Glomerular endothelial cell (primary cell): ENCODE results near the gene ATF7. TPM values are rescaled to one million over a fixed set of nuclear protein-coding genes. Genes with fewer than 3 reads are reported as not detected.
"Not testable (repeated sequence)": the region's sequence is repeated elsewhere in the genome, so short reads cannot be mapped to it uniquely, and the experiment has no call there.

ENCODE experiments used
- DNase-seq: peaks from one replicate; pipeline ENCODE4 v3.0.0-alpha.2; 2011; ENCODE audit warnings: low read depth, low spot score; ENCODE audit errors: extremely low read depth
- total RNA-seq: library from RNA; depleted of rRNA; stranded (reverse); fragments of >200 nt; gene quantifications from 2 replicates; pipeline ENCODE4 v1.2.3, GENCODE V29; 2015

Gene ATF7
- total RNA-seq, 1 donor from 2014 or later, result 32.4 TPM

- no peak for DNase-seq
Measured at GRCh38 chr12:53600490-53601295, 25.5 kb downstream of the ATF7 start.

GRCh38 chr12:53599579-53599978 lies 26.6 kb downstream of the ATF7 start:
- DNase-seq, result no peak

- not testable (repeated sequence) for DNase-seq
Measured at GRCh38 chr12:53598971-53599370, 27.2 kb downstream of the ATF7 start.

- DNase-seq, result peak; percentile 48
Measured at GRCh38 chr12:53596920-53597363, 29.2 kb downstream of the ATF7 start.

- peak; percentile 22 for DNase-seq
Measured at GRCh38 chr12:53594897-53595615, 31.1 kb downstream of the ATF7 start.

GRCh38 chr12:53593707-53594106 lies 32.5 kb downstream of the ATF7 start:
- DNase-seq, result no peak

- no peak for DNase-seq
Measured at GRCh38 chr12:53593031-53593430, 33.2 kb downstream of the ATF7 start.

- no peak for DNase-seq
Measured at GRCh38 chr12:53592426-53592825, 33.8 kb downstream of the ATF7 start.

GRCh38 chr12:53591301-53592206 lies 34.6 kb downstream of the ATF7 start:
- no peak for DNase-seq

- DNase-seq, result no peak
Measured at GRCh38 chr12:53590652-53591051, 35.5 kb downstream of the ATF7 start.

GRCh38 chr12:53589915-53590314 lies 36.3 kb downstream of the ATF7 start:
- DNase-seq, result no peak

- no peak for DNase-seq
Measured at GRCh38 chr12:53589423-53589822, 36.8 kb downstream of the ATF7 start.

GRCh38 chr12:53588123-53588522 lies 38.1 kb downstream of the ATF7 start:
- DNase-seq, result no peak

- DNase-seq, result no peak
Measured at GRCh38 chr12:53586745-53587144, 39.4 kb downstream of the ATF7 start.

GRCh38 chr12:53585448-53586125 lies 40.6 kb downstream of the ATF7 start:
- DNase-seq, result no peak

- no peak for DNase-seq
Measured at GRCh38 chr12:53579545-53579955, 46.6 kb downstream of the ATF7 start.

GRCh38 chr12:53578783-53579182 lies 47.4 kb downstream of the ATF7 start:
- DNase-seq, result no peak

GRCh38 chr12:53577941-53578352 lies 48.2 kb downstream of the ATF7 start:
- no peak for DNase-seq

GRCh38 chr12:53575502-53576249 lies 50.5 kb downstream of the ATF7 start:
- no peak for DNase-seq
